Measurements from ENCODE around the gene TOMM40.
"Not testable (repeated sequence)": the region's sequence is repeated elsewhere in the genome, so short reads cannot be mapped to it uniquely, and the experiment has no call there.

TOMM40 gene

DNA sequence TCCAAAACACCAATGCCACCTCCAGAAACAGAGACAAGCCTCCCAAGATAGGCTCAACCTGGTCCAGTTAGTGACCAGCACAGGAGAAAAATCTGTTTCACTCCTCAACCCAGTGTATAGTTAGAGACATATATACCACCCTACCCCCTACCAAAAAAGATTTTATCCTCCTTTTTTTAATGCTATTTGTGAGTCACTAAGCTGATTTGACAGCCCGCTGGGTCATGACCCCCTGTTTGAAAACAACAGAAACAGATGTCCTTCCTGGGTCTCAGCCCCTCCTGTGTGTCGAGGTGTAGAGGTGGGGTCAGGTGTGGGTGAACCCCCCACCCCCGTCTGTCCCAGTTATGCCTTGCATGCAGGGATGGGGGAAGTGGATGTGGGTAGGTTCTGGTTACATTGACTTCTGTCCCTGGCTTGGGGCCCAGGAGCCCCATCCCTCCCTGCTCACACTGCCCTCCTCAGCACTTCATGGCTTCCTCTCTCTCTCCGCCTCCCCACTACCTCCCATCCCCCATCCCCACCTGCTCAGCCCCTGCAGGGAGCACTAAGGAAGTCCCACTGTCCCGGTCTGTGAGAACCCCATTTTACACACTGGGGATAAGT, 14.0 kb upstream of the TOMM40 start:
- no peaks in the 10 kb centered on the region for H3K4me1 ChIP-seq (ENCODE audit: control insufficient read depth, insufficient read depth, low read length)
- no peak overlapping the region for H3K4me3 ChIP-seq (ENCODE audit: low read length)
- H3K9me3 ChIP-seq (ENCODE audit: control insufficient read depth, low read length): no peaks in the 10 kb centered on the region
- H3K27me3 ChIP-seq (ENCODE audit: control insufficient read depth, insufficient read depth, low read length): no peaks in the 10 kb centered on the region
- peaks cover 11% of the 10 kb centered on the region for H3K36me3 ChIP-seq (ENCODE audit: control insufficient read depth, insufficient read depth, low read length)
- no peak overlapping the region for H3K9ac ChIP-seq (ENCODE audit: low read length)

DNA sequence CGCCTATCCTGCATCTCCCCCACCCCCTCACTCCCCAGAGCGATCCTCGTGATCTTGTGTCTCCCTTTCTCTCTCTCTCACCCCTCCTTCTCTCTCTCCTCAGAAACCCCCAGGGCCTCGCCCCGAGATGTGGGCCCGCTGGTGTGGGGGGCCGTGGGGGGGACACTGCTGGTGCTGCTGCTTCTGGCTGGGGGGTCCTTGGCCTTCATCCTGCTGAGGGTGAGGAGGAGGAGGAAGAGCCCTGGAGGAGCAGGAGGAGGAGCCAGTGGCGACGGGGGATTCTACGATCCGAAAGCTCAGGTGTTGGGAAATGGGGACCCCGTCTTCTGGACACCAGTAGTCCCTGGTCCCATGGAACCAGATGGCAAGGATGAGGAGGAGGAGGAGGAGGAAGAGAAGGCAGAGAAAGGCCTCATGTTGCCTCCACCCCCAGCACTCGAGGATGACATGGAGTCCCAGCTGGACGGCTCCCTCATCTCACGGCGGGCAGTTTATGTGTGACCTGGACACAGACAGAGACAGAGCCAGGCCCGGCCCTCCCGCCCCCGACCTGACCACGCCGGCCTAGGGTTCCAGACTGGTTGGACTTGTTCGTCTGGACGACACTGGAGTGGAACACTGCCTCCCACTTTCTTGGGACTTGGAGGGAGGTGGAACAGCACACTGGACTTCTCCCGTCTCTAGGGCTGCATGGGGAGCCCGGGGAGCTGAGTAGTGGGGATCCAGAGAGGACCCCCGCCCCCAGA, 12.8 kb upstream of the TOMM40 start:
- Histone ChIP-seq H3K36me3 (ENCODE audit: control insufficient read depth, insufficient read depth, low read length) (peaks cover 6% of the 10 kb centered on the region), H3K9ac (ENCODE audit: low read length) (no peak overlapping the region), H3K4me3 (ENCODE audit: low read length) (no peak overlapping the region), H3K27me3 (ENCODE audit: control insufficient read depth, insufficient read depth, low read length) (no peaks in the 10 kb centered on the region), H3K4me1 (ENCODE audit: control insufficient read depth, insufficient read depth, low read length) (no peaks in the 10 kb centered on the region), H3K9me3 (ENCODE audit: control insufficient read depth, low read length) (no peaks in the 10 kb centered on the region)

DNA sequence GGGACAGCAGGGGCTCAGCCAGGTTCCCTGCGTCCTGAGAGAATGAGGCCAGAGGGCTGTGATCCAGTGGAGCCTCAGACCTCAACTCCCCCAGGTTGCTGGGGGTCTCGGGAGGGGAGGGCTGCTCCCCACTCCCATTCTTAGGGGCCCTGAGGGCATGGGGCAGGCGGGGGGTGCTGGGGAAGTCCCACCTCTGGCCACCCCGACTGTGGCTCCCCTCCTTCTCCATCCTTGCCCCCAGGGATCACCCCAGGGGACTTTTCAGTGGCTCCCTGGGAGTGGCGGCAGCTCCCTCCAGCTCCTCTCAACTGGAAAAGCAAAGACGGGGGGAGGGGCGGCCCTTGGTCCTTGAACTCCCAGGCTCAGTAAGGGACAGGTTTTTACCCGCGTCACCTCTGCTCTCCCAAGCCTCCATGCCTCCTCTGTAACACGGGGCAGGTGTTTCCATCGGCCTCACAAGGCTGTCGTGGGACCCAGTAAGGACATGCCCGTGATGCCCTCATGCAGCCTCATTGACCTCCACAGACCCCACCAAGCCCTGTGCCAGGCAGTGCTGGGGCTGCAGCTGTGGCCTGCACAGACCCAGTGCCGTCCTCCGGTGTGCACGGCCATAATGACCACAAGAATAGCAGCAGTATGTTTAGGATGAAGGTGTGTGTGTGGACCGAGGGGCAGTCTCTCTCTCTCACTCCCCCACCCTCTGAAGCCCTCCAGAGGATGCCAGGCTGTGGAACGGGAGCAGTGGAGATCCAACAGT, 11.6 kb upstream of the TOMM40 start:
- H3K9me3 ChIP-seq (ENCODE audit: control insufficient read depth, low read length): no peaks in the 10 kb centered on the region
- H3K9ac ChIP-seq (ENCODE audit: low read length): no peak overlapping the region
- H3K4me3 ChIP-seq (ENCODE audit: low read length): no peak overlapping the region
- H3K4me1 ChIP-seq (ENCODE audit: control insufficient read depth, insufficient read depth, low read length): no peaks in the 10 kb centered on the region
- no peaks in the 10 kb centered on the region for H3K27me3 ChIP-seq (ENCODE audit: control insufficient read depth, insufficient read depth, low read length)
- H3K36me3 ChIP-seq (ENCODE audit: control insufficient read depth, insufficient read depth, low read length): peaks cover 2% of the 10 kb centered on the region

DNA sequence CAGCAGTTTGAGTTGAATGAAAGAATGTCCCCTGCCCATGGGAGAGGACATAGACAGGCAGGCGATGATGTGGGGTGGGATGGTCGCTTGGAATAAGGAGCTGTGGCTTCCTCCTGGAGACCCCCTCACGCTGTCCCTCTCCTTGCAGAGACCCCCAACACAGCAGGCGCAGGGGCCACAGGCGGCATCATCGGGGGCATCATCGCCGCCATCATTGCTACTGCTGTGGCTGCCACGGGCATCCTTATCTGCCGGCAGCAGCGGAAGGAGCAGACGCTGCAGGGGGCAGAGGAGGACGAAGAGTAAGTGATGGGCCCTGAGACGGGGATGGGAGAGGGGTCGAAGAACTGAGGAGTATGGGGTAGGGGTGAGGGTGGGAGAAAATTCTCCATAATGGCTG, 9.0 kb upstream of the TOMM40 start:
- Histone ChIP-seq H3K4me3 (ENCODE audit: low read length) (no peak overlapping the region), H3K9me3 (ENCODE audit: control insufficient read depth, low read length) (no peaks in the 10 kb centered on the region), H3K27me3 (ENCODE audit: control insufficient read depth, insufficient read depth, low read length) (no peaks in the 10 kb centered on the region), H3K36me3 (ENCODE audit: control insufficient read depth, insufficient read depth, low read length) (no peaks in the 10 kb centered on the region), H3K4me1 (ENCODE audit: control insufficient read depth, insufficient read depth, low read length) (no peaks in the 10 kb centered on the region), H3K9ac (ENCODE audit: low read length) (no peak overlapping the region)

DNA sequence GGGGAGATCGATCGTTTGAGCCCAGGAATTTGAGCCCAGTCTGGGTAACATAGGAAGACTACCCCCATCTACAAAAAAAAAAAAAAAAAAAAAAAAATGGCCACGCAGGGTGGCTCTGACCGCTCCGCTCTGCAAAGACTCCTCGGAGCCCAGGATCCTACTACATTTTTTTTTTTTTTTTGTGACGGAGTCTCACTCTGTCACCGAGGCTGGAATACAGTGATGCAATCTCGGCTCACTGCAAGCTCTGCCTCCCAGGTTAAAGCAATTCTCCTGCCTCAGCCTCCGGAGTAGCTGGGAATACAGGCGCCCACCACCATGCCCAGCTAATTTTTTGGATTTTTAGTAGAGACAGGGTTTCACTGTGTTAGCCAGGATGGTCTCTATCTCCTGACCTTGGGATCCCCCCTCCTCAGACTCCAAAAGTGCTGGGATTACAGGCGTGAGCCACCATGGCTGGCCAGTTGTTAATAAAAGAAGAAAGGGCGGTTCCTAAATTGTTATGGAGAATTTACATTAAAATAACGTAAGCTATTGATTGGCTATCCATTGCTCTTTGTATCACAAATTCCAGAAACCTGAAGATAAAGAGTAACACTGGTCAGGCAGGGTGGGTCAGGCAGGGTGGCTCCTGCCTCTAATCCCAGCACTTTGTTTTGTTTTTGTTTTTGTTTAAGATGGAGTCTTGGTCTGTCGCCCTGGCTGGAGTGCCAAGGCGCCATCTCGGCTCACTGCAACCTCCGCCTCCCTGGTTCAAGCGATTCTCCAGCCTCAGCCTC, 8.2 kb upstream of the TOMM40 start:
- H3K9me3 ChIP-seq (ENCODE audit: control insufficient read depth, low read length); H3K4me1 ChIP-seq (ENCODE audit: control insufficient read depth, insufficient read depth, low read length); H3K4me3 ChIP-seq (ENCODE audit: low read length); H3K36me3 ChIP-seq (ENCODE audit: control insufficient read depth, insufficient read depth, low read length); H3K9ac ChIP-seq (ENCODE audit: low read length); H3K27me3 ChIP-seq (ENCODE audit: control insufficient read depth, insufficient read depth, low read length): not testable (repeated sequence)

DNA sequence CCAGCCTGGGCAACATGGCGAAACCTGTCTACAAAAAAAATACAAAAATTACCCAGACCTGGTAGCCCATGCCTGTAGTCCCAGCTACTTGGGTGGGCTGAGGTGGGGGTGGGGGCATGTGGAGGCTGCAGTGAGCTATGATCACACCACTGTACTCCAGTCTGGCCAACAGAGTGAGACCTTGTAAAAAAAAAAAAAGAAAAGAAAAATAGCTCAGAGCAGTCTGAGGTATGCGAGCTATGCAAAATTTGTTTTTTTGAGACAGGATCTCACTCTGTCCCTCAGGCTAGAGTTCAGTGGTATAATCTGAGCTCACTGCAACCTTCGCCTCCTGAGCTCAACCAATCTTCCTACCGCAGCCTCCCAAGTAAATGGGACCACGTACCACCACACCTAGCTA, 7.1 kb upstream of the TOMM40 start:
- Histone ChIP-seq H3K9ac (ENCODE audit: low read length) (no peak overlapping the region), H3K9me3 (ENCODE audit: control insufficient read depth, low read length) (no peaks in the 10 kb centered on the region), H3K36me3 (ENCODE audit: control insufficient read depth, insufficient read depth, low read length) (no peaks in the 10 kb centered on the region), H3K4me3 (ENCODE audit: low read length) (no peak overlapping the region), H3K27me3 (ENCODE audit: control insufficient read depth, insufficient read depth, low read length) (no peaks in the 10 kb centered on the region), H3K4me1 (ENCODE audit: control insufficient read depth, insufficient read depth, low read length) (no peaks in the 10 kb centered on the region)

DNA sequence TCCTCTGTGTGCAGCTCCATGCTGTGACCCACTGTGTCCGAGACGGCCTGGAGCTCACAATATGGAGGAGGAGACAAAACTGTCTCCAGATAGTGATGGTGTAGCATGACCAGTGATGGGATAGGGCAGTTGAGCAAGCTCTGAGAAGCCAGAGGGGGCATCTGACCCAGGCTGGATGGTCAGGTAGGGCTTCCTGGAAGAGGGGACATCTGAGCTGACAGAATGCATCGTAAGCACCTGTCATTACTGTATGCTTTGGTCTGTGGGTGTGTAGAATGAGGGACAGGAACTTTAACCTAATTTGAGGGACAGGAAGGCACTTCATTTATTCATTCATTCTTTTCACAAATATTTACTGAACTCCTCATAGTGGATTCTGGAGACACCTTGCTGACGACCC, 6.5 kb upstream of the TOMM40 start:
- no peaks in the 10 kb centered on the region for H3K4me1 ChIP-seq (ENCODE audit: control insufficient read depth, insufficient read depth, low read length)
- H3K9me3 ChIP-seq (ENCODE audit: control insufficient read depth, low read length): no peaks in the 10 kb centered on the region
- no peaks in the 10 kb centered on the region for H3K36me3 ChIP-seq (ENCODE audit: control insufficient read depth, insufficient read depth, low read length)
- H3K9ac ChIP-seq (ENCODE audit: low read length): no peak overlapping the region
- H3K4me3 ChIP-seq (ENCODE audit: low read length): no peak overlapping the region
- no peaks in the 10 kb centered on the region for H3K27me3 ChIP-seq (ENCODE audit: control insufficient read depth, insufficient read depth, low read length)

DNA sequence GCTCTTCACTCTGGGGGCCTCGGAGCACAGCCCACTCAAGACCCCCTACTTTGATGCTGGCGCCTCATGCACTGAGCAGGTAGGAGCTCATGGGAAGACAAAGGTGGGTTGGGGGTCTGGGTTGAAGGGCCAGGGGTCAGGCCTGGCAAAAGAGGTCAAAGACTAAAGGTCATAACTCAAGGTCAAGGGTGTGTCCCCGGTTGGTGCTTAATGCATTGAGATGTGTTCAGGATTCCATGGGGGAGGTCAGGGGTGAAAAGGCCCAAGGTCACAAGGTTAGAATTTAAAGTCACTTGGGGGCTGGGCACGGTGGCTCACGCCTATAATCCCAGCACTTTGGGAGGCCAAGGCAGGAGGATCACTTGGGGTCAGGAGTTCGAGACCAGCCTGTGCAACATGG, 4.9 kb upstream of the TOMM40 start:
- no peaks in the 10 kb centered on the region for H3K9me3 ChIP-seq (ENCODE audit: control insufficient read depth, low read length)
- H3K36me3 ChIP-seq (ENCODE audit: control insufficient read depth, insufficient read depth, low read length): no peaks in the 10 kb centered on the region
- no peaks in the 10 kb centered on the region for H3K27me3 ChIP-seq (ENCODE audit: control insufficient read depth, insufficient read depth, low read length)
- H3K9ac ChIP-seq (ENCODE audit: low read length): no peak overlapping the region
- H3K4me3 ChIP-seq (ENCODE audit: low read length): no peak overlapping the region
- peaks cover 6% of the 10 kb centered on the region for H3K4me1 ChIP-seq (ENCODE audit: control insufficient read depth, insufficient read depth, low read length)

DNA sequence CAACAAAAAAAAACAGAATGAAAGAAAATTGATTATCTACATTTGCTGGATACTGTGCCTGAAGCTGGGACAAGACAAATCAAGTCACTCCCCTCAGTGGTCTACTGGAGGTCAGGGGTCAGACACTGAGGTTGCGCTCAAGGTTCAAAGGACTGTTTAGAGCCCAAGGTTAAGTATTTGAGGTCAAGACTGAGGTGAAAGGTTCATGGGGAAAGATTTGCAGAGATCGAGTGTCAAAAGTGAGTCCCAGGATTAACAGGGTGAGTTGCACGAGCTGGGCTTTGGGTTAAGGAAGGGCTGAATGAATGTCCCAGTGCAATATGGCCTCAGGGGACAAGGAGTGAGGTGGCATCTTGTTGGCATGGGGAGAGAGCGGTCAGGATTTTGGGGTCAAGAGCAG, 3.4 kb upstream of the TOMM40 start:
- no peaks in the 10 kb centered on the region for H3K9me3 ChIP-seq (ENCODE audit: control insufficient read depth, low read length)
- no peaks in the 10 kb centered on the region for H3K36me3 ChIP-seq (ENCODE audit: control insufficient read depth, insufficient read depth, low read length)
- peaks cover 16% of the 10 kb centered on the region for H3K4me1 ChIP-seq (ENCODE audit: control insufficient read depth, insufficient read depth, low read length)
- no peaks in the 10 kb centered on the region for H3K27me3 ChIP-seq (ENCODE audit: control insufficient read depth, insufficient read depth, low read length)
- no peak overlapping the region for H3K9ac ChIP-seq (ENCODE audit: low read length)
- H3K4me3 ChIP-seq (ENCODE audit: low read length): no peak overlapping the region

DNA sequence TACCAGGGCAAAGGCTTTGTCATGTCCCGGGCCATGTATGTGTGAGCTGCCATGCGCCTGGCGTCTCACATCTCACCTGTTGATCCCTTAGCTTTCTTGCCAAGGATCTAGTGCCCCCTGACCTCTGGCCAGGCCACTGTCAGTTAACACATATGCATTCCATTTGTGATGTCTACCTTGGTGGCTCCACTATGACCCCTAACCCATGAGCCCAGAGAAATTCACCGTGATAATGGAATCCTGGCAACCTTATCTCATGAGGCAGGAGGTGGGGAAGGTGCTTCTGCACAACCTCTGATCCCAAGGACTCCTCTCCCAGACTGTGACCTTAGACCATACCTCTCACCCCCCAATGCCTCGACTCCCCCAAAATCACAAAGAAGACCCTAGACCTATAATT, 2.7 kb upstream of the TOMM40 start:
- H3K9ac ChIP-seq (ENCODE audit: low read length); H3K4me3 ChIP-seq (ENCODE audit: low read length); H3K36me3 ChIP-seq (ENCODE audit: control insufficient read depth, insufficient read depth, low read length); H3K27me3 ChIP-seq (ENCODE audit: control insufficient read depth, insufficient read depth, low read length); H3K9me3 ChIP-seq (ENCODE audit: control insufficient read depth, low read length): not testable (repeated sequence)
- peaks cover 16% of the 10 kb centered on the region for H3K4me1 ChIP-seq (ENCODE audit: control insufficient read depth, insufficient read depth, low read length)

DNA sequence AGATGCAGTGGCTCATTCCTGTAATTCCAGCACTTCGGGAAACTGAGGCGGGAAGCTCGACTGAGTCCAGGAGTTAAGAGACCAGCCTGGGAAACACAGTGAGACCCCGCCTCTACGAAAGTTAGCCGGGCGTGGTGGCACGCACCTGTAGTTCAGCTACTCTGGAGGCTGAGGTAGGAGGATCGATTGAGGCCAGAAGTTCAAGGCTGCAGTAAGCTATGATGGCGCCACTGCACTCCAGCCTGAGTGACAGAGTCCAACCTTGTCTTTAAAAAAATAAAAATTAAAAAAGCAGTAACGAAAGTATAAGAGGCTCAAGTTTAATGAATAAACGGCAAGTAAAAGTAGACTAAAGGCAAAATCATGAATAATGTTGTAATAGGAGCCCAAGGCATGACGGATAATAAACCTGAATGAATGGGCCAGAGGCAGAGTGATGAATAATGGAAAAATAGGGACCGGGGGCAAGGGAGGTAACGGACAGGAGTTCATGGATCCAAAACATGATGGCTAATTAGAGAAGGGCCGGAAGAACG, 1.2 kb upstream of the TOMM40 start:
- Histone ChIP-seq H3K4me3 (ENCODE audit: low read length) (peak overlapping the region; percentile 77), H3K27me3 (ENCODE audit: control insufficient read depth, insufficient read depth, low read length) (no peaks in the 10 kb centered on the region), H3K9ac (ENCODE audit: low read length) (peak overlapping the region; percentile 67), H3K36me3 (ENCODE audit: control insufficient read depth, insufficient read depth, low read length) (peaks cover 7% of the 10 kb centered on the region), H3K4me1 (ENCODE audit: control insufficient read depth, insufficient read depth, low read length) (peaks cover 16% of the 10 kb centered on the region), H3K9me3 (ENCODE audit: control insufficient read depth, low read length) (no peaks in the 10 kb centered on the region)

Measured in mucosa of stomach (tissue), 1 donor.